HEK293T (cell line): ENCODE data around the gene TRAF2.

Source experiments
- CTCF ChIA-PET: fragments of 350-600 bp; formaldehyde crosslinking; extraction: SDS; loops from one replicate; lab custom pipeline; 2021; ENCODE audit warnings: antibody characterized with exemption, inconsistent platforms; lab: Yijun Ruan, JAX
- POLR2A ChIA-PET: fragments of 350-600 bp; formaldehyde crosslinking; extraction: SDS; loops from one replicate; lab custom pipeline; 2020; ENCODE audit warnings: antibody characterized with exemption, inconsistent platforms; lab: Yijun Ruan, JAX
- DNase-seq: peaks from one replicate; pipeline ENCODE4 v3.0.0; 2012; ENCODE audit warnings: mixed read lengths; ENCODE audit errors: extremely low spot score
- ARNT ChIP-seq: fragments of 450-650 bp; IDR thresholded peaks from 2 replicates; pipeline ENCODE4 v1.6.1; 2017; ENCODE audit warnings: mild to moderate bottlenecking
- BHLHE40 ChIP-seq: fragments of 450-650 bp; IDR thresholded peaks from 2 replicates; pipeline ENCODE4 v1.6.1; 2016; ENCODE audit warnings: mild to moderate bottlenecking, moderate library complexity, borderline replicate concordance
- CTBP1 ChIP-seq: fragments of 450-650 bp; IDR thresholded peaks from 2 replicates; pipeline ENCODE4 v1.6.1; 2016; ENCODE audit warnings: borderline replicate concordance
- ELF4 ChIP-seq: fragments of 450-650 bp; IDR thresholded peaks from 2 replicates; pipeline ENCODE4 v1.6.1; 2017; ENCODE audit warnings: antibody characterized with exemption
- FOXA1 ChIP-seq: fragments of 450-650 bp; IDR thresholded peaks from 2 replicates; pipeline ENCODE4 v1.6.1; 2016; ENCODE audit warnings: mild to moderate bottlenecking
- FOXK2 ChIP-seq: fragments of 450-650 bp; IDR thresholded peaks from 2 replicates; pipeline ENCODE4 v1.6.1; 2016; ENCODE audit warnings: mild to moderate bottlenecking
- FOXM1 ChIP-seq: fragments of 450-650 bp; IDR thresholded peaks from 2 replicates; pipeline ENCODE4 v1.6.1; 2017; ENCODE audit warnings: mild to moderate bottlenecking, borderline replicate concordance
- HDGF ChIP-seq: fragments of 450-650 bp; IDR thresholded peaks from 2 replicates; pipeline ENCODE4 v1.6.1; 2017; ENCODE audit warnings: antibody characterized with exemption, borderline replicate concordance
- L3MBTL2 ChIP-seq: fragments of 450-650 bp; conservative IDR thresholded peaks from 2 replicates; pipeline ENCODE4 v1.6.1; 2016; ENCODE audit warnings: mild to moderate bottlenecking
- LEF1 ChIP-seq: fragments of 450-650 bp; IDR thresholded peaks from 2 replicates; pipeline ENCODE4 v1.6.1; 2017; ENCODE audit warnings: mild to moderate bottlenecking, borderline replicate concordance
- NFRKB ChIP-seq: fragments of 450-650 bp; IDR thresholded peaks from 2 replicates; pipeline ENCODE4 v1.6.1; 2016; ENCODE audit warnings: mild to moderate bottlenecking, moderate library complexity
- SP1 ChIP-seq: fragments of 450-650 bp; IDR thresholded peaks from 2 replicates; pipeline ENCODE4 v1.6.1; 2017
- SUZ12 ChIP-seq: fragments of 450-650 bp; IDR thresholded peaks from 2 replicates; pipeline ENCODE4 v1.6.1; 2016; ENCODE audit warnings: mild to moderate bottlenecking
- TARDBP ChIP-seq: fragments of 450-650 bp; IDR thresholded peaks from 2 replicates; pipeline ENCODE4 v1.6.1; 2016
- ZNF384 ChIP-seq: fragments of 450-650 bp; IDR thresholded peaks from 2 replicates; pipeline ENCODE4 v1.6.1; 2016
- TF ChIP-seq, protein P1 (sequence below): fragments of 450-650 bp; IDR thresholded peaks from 2 replicates; pipeline ENCODE4 v1.6.1; 2016

Gene TRAF2

DNA sequence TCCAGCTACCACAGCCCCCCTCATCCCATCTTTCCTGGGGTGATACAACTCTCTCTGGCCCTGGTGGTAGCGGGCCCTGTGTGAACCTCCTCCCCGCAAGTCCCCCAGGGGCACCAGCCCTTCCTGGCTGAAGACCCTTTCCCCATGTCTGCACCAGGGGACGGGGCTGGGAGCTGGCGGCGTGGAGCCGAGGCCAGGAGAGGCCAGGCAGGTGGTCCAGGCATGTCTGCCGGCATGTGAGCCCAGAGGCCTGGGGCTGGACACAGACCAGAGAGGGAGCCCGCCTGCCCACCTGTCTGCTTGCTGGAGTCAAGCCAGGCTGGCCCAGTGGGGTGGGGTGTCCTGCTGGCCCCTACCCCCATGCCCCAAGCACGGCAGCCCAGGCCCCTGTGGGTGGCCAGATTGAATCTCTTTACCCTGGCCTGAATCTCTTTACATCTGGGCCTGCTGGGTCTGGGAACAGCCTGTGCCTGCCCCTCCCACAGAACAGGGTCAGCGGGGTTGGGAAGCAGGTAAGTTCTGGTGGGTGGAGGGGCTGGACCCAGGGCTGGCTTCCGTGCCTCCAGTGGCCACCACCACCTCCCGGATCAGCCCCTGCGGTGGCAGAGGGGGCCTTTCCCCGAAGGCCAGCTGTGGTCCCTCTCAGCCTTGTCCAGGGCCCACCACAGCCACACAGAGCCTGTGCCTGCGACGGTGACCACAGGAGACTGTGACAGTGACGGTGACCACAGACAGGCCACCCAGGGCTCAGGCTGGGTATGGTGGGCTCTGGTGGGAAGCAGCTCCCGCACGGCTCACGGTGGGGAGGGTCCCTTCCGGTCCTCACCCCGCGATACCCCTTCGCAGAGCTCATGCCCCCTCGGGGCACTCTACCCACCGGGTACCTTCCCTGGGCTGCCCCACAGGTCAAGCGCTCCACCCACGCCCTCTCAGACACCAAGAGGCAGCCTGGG, 72.9 kb downstream of the TRAF2 start:
- ChIA-PET CTCF (interaction anchor here (0.9 kb wide), 1 partner anchor 70 kb away, joined by 3 read pairs; no protein-coding TSS in a partner anchor), POLR2A (interaction anchor here (0.7 kb wide), 1 partner anchor 8 kb away, joined by 3 read pairs; no protein-coding TSS in a partner anchor)
- no peak for DNase-seq
- TF ChIP-seq HDGF (no peak), ELF4 (no peak), NFRKB (no peak), TARDBP (no peak), ZNF384 (no peak), SP1 (no peak), CTBP1 (no peak), FOXA1 (no peak), FOXK2 (no peak), LEF1 (no peak), SUZ12 (no peak), BHLHE40 (no peak), L3MBTL2 (no peak), FOXM1 (no peak), ARNT (no peak)
- TF ChIP-seq, protein P1, sequence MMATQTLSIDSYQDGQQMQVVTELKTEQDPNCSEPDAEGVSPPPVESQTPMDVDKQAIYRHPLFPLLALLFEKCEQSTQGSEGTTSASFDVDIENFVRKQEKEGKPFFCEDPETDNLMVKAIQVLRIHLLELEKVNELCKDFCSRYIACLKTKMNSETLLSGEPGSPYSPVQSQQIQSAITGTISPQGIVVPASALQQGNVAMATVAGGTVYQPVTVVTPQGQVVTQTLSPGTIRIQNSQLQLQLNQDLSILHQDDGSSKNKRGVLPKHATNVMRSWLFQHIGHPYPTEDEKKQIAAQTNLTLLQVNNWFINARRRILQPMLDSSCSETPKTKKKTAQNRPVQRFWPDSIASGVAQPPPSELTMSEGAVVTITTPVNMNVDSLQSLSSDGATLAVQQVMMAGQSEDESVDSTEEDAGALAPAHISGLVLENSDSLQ: no peak

DNA sequence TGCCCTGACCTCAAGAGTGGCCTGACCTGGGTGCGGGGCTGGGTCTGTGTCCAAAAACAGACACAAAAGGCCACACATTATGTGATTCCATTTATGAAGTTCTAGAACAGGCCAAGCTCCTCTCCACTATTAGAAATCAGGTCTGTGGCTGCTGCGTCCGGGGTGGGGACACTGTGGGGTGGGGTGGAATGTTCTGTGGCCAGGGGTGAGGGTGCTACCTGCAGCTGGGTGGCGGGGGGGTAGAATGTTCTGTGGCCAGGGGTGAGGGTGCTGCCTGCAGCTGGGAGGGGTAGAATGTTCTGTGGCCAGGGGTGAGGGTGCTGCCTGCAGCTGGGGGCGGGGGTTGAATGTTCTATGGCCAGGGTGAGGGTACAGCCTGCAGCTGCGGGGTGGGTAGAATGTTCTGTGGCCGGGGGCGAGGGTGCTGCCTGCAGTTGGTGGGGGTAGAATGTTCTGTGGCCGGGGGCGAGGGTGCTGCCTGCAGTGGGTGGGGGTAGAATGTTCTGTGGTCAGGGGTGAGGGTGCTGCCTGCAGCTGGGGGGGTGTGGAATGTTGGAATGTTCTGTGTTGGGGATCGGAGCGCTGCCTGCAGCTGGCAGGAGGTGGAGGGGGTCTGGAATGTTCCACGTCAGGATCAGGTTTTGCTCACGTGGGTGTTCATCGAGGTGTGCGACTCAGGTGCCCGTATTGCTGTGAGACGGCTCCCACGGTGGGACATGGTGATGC, 74.1 kb downstream of the TRAF2 start:
- DNase-seq: no peak
- TF ChIP-seq TARDBP (no peak), FOXM1 (no peak), CTBP1 (no peak), FOXK2 (no peak), ARNT (no peak), LEF1 (no peak), SP1 (no peak)
- ChIA-PET CTCF (interaction anchor here (0.9 to 1.1 kb wide), 2 partner anchors 15 to 69 kb away, joined by 3 read pairs; no protein-coding TSS in a partner anchor), POLR2A (interaction anchor here (0.7 kb wide), 1 partner anchor 9 kb away, joined by 3 read pairs; no protein-coding TSS in a partner anchor)

DNA sequence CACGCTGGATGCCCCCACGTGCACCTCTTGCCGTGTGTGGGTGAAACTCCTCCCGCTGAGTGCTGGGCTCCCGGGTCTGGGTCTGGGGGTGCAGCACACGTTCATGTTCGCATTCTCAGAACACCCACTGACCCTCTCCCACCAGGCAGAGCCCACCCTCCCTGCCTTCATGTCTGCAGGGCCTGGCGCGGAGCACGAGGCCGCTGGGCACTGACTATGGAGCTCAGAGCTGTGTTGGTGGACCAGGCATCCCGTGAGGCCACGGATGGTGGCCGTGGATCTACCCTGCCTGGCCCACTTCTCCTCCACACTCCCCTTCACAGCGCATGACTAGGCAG, 74.6 kb downstream of the TRAF2 start:
- CTCF ChIA-PET: interaction anchor here (1.1 kb wide), 1 partner anchor 14 kb away, joined by 3 read pairs; no protein-coding TSS in a partner anchor
- no peak for DNase-seq
- TF ChIP-seq, protein P1: no peak
- no peak for TF ChIP-seq BHLHE40
- TF ChIP-seq LEF1: no peak
- no peak for TF ChIP-seq FOXK2
- no peak for TF ChIP-seq NFRKB
- TF ChIP-seq HDGF: no peak
- no peak for TF ChIP-seq L3MBTL2
- TF ChIP-seq ELF4: no peak
- TF ChIP-seq SUZ12: no peak
- POLR2A ChIA-PET: interaction anchor here (1.2 kb wide), 1 partner anchor 10 kb away, joined by 3 read pairs; no protein-coding TSS in a partner anchor

DNA sequence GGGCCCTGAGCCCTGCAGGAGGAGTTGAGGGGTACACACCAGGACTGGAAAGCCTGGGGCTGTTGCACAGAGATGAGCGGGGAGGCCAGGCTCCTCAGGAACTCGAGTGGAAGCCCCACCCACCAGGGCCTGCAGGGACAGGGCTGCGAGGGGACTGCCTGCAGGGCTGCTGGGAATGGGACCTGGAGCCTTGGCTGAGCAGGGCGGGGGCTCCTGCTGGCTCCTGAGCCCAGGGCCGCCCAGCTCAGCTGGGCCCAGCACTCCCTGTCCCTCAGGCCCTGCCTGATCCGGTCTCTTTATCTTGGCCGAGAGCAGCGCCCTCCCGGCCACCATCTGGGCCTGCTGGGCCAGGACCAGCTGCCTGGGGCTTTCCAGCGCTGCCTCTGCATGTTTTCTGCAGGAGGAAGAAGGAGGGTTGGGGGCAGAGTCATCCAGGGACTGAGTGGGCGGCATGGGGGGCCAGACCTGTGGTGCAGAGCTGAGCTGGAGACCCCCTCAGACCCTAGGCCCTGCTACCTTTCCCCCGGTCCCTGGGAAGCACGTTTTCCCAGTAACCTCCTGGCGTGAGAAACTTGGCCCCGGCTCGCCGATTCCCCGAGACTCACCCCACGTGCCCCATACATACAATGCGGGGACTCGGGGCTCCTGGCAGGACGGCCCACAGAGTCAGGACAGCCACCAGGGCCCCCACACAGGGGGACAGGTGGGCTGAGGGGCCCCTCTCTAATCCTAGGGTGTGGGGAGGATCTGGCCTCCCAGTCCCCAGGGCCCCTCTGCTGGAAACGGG, 75.2 kb downstream of the TRAF2 start:
- ChIA-PET CTCF (no interaction called here), POLR2A (interaction anchor here (1.2 kb wide), 1 partner anchor 11 kb away, joined by 3 read pairs; no protein-coding TSS in a partner anchor)
- DNase-seq: no peak

DNA sequence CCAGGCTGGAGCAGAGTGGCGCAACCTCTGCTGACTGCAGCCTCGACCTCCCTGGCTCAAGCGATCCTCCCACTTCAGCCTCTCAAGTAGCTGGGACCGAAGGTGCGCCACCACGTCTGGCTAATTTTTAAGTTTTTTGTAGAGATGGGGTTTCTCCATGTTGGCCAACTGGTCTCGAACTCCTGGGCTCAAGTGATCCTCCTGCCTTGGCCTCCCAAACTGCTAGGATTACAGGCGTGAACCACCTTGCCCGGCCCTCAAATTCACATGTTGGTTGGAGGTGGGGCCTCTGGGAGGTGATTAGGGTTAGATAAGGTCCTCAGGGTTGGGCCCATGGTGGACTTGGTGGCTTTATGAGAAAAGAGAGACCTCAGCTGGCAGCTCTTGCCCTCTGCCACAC, 75.8 kb downstream of the TRAF2 start:
- POLR2A ChIA-PET: interaction anchor here (1.2 kb wide), 1 partner anchor 11 kb away, joined by 3 read pairs; no protein-coding TSS in a partner anchor
- no peak for TF ChIP-seq FOXM1
- CTCF ChIA-PET: no interaction called here
- no peak for DNase-seq

More for the DNA sequence above, 75.2 kb downstream of the TRAF2 start:
- no peak for TF ChIP-seq SP1
- no peak for TF ChIP-seq CTBP1
- TF ChIP-seq HDGF: no peak
- TF ChIP-seq FOXK2: no peak
- TF ChIP-seq ZNF384: no peak
- no peak for TF ChIP-seq TARDBP
- no peak for TF ChIP-seq FOXM1
- TF ChIP-seq LEF1: no peak

DNA sequence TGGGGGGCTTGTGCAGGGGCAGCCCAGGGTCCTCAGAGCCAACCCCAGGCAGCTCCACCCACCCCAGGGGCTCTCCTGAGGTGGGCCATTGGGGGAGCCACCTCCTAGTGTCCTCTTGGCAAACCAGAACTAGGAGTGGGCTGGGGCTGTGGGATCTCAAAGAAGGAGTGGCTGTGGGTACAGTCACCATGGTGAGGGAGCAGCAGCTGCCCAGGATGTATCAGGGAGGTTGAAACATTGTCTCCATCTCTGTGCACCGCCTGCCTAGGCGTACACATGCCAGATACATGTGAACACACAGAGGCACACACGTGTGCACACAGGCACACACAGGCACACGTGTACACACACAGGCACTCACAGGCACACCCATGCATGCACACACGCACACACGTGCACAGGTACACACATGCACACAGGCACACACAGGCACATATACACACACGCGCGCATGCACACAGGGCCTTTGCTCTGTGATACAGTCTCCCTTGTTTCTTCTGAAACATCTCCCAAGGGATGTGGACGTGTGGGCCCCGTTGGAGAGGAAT, 76.5 kb downstream of the TRAF2 start:
- TF ChIP-seq CTBP1 (no peak), ZNF384 (no peak), SP1 (no peak), NFRKB (no peak), HDGF (no peak), FOXM1 (no peak)
- no peak for DNase-seq
- ChIA-PET POLR2A (no interaction called here), CTCF (no interaction called here)
